Measurements from ENCODE around the gene TPO. TPM values are rescaled to one million over a fixed set of nuclear protein-coding genes. Genes with fewer than 3 reads are reported as not detected.

TPO gene
- total RNA-seq, 1 donor from 2014 or later = not detected

GRCh38 chr2:1503471-1504310 is 90.4 kb downstream of the TPO start:
- Histone ChIP-seq H3K9me3 (ENCODE audit: low read depth) (no peaks in the 10 kb centered on the region), H3K4me1 (no peaks in the 10 kb centered on the region), H3K27ac (no peak overlapping the region), H3K4me2 (no peak overlapping the region), H3F3A (ENCODE audit: low read depth) (no peaks in the 10 kb centered on the region), H3K9ac (no peak overlapping the region), H3K4me3 (no peak overlapping the region), H3K36me3 (no peaks in the 10 kb centered on the region), H3K79me2 (ENCODE audit: low read depth) (no peaks in the 10 kb centered on the region), H4K20me1 (ENCODE audit: low read depth) (no peaks in the 10 kb centered on the region), H2AFZ (replicated peaks) (no peak overlapping the region), H3K27me3 (no peaks in the 10 kb centered on the region)
- H3K9me3 Mint-ChIP-seq = no peaks in the 10 kb centered on the region
- no peaks in the 10 kb centered on the region for H3K27me3 Mint-ChIP-seq (ENCODE audit: insufficient read depth, low read depth)
- H3K36me3 Mint-ChIP-seq = no peaks in the 10 kb centered on the region
- no peak overlapping the region for H3K4me3 Mint-ChIP-seq
- TF ChIP-seq EZH2phosphoT487 (IDR thresholded peaks at IDR 0.05) (no peak), EZH2 (IDR thresholded peaks at IDR 0.05) (no peak), CTCF (IDR thresholded peaks at IDR 0.05) (no peak)
- DNase-seq (ENCODE audit: low spot score) = no peak
- H3K27ac Mint-ChIP-seq = peak overlapping the region; percentile 74
- H3K4me1 Mint-ChIP-seq = no peaks in the 10 kb centered on the region

- Histone ChIP-seq H3K27ac (no peak overlapping the region), H2AFZ (replicated peaks) (no peak overlapping the region), H3K4me1 (no peaks in the 10 kb centered on the region), H3K27me3 (no peaks in the 10 kb centered on the region), H3F3A (ENCODE audit: low read depth) (no peaks in the 10 kb centered on the region), H3K79me2 (ENCODE audit: low read depth) (no peaks in the 10 kb centered on the region), H3K36me3 (no peaks in the 10 kb centered on the region), H4K20me1 (ENCODE audit: low read depth) (no peaks in the 10 kb centered on the region), H3K9me3 (ENCODE audit: low read depth) (no peaks in the 10 kb centered on the region), H3K9ac (no peak overlapping the region), H3K4me3 (no peak overlapping the region), H3K4me2 (no peak overlapping the region)
- Mint-ChIP-seq H3K4me3 (no peak overlapping the region), H3K36me3 (no peaks in the 10 kb centered on the region), H3K9me3 (no peaks in the 10 kb centered on the region), H3K27ac (peak overlapping the region; percentile 74), H3K4me1 (no peaks in the 10 kb centered on the region), H3K27me3 (ENCODE audit: insufficient read depth, low read depth) (no peaks in the 10 kb centered on the region)
- DNase-seq (ENCODE audit: low spot score) = no peak
- TF ChIP-seq EZH2 (IDR thresholded peaks at IDR 0.05) (no peak), CTCF (IDR thresholded peaks at IDR 0.05) (no peak), EZH2phosphoT487 (IDR thresholded peaks at IDR 0.05) (no peak)
These were observed 91.1 kb downstream of the TPO start for GRCh38 chr2:1504311-1504750.

- Histone ChIP-seq H3K9me3 (ENCODE audit: low read depth) (no peaks in the 10 kb centered on the region), H3K9ac (no peak overlapping the region), H2AFZ (replicated peaks) (no peak overlapping the region), H3K27me3 (no peaks in the 10 kb centered on the region), H3K79me2 (ENCODE audit: low read depth) (no peaks in the 10 kb centered on the region), H3K36me3 (no peaks in the 10 kb centered on the region), H3K4me2 (no peak overlapping the region), H4K20me1 (ENCODE audit: low read depth) (no peaks in the 10 kb centered on the region), H3K4me1 (no peaks in the 10 kb centered on the region), H3F3A (ENCODE audit: low read depth) (no peaks in the 10 kb centered on the region), H3K4me3 (no peak overlapping the region), H3K27ac (no peak overlapping the region)
- TF ChIP-seq EZH2phosphoT487 (IDR thresholded peaks at IDR 0.05) (no peak), EZH2 (IDR thresholded peaks at IDR 0.05) (no peak), CTCF (IDR thresholded peaks at IDR 0.05) (no peak)
- no peaks in the 10 kb centered on the region for H3K4me1 Mint-ChIP-seq
- no peaks in the 10 kb centered on the region for H3K36me3 Mint-ChIP-seq
- H3K9me3 Mint-ChIP-seq = no peaks in the 10 kb centered on the region
- DNase-seq (ENCODE audit: low spot score) = no peak
- no peak overlapping the region for H3K27ac Mint-ChIP-seq
- H3K4me3 Mint-ChIP-seq = no peak overlapping the region
- no peaks in the 10 kb centered on the region for H3K27me3 Mint-ChIP-seq (ENCODE audit: insufficient read depth, low read depth)
These were observed 91.8 kb downstream of the TPO start for GRCh38 chr2:1505031-1505441.
